Neural progenitor cell (in vitro differentiated cells): ENCODE results near the gene SIGLEC9. TPM values are rescaled to one million over a fixed set of nuclear protein-coding genes. Genes with fewer than 3 reads are reported as not detected.

ENCODE experiments used
- DNase-seq: peaks from one replicate; pipeline ENCODE4 v3.0.0-alpha.2; 2016; ENCODE audit warnings: low spot score
- H2AFZ ChIP-seq: fragments of 200-600 bp; sonication (generic); replicated peaks from 2 replicates; pipeline ENCODE4 v1.6.1; 2016; ENCODE audit warnings: antibody characterized with exemption
- H3F3A ChIP-seq: fragments of 200-600 bp; sonication (generic); 2 replicates; pipeline ENCODE4 v1.6.1; 2016; ENCODE audit warnings: antibody characterized with exemption, low read depth
- H3K27ac ChIP-seq: fragments of 200-600 bp; sonication (generic); 2 replicates; pipeline ENCODE4 v1.5.1; 2016; ENCODE audit warnings: mild to moderate bottlenecking
- H3K27me3 ChIP-seq: fragments of 200-600 bp; sonication (generic); 2 replicates; pipeline ENCODE4 v1.6.1; 2016; ENCODE audit warnings: mild to moderate bottlenecking, moderate library complexity
- H3K36me3 ChIP-seq: fragments of 200-600 bp; sonication (generic); 2 replicates; pipeline ENCODE4 v1.5.1; 2016
- H3K4me1 ChIP-seq: fragments of 200-600 bp; sonication (generic); 2 replicates; pipeline ENCODE4 v1.6.1; 2016; ENCODE audit warnings: mixed run types
- H3K4me2 ChIP-seq: fragments of 200-600 bp; sonication (generic); 2 replicates; pipeline ENCODE4 v1.6.1; 2016
- H3K4me3 ChIP-seq: fragments of 200-600 bp; sonication (generic); 2 replicates; pipeline ENCODE4 v1.5.1; 2016
- H3K79me2 ChIP-seq: fragments of 200-600 bp; sonication (generic); 2 replicates; pipeline ENCODE4 v1.6.1; 2016; ENCODE audit warnings: low read depth
- H3K9ac ChIP-seq: fragments of 200-600 bp; sonication (generic); 2 replicates; pipeline ENCODE4 v1.6.1; 2016
- H3K9me3 ChIP-seq: fragments of 200-600 bp; sonication (generic); 2 replicates; pipeline ENCODE4 v1.5.1; 2016; ENCODE audit warnings: low read depth
- H4K20me1 ChIP-seq: fragments of 200-600 bp; sonication (generic); 2 replicates; pipeline ENCODE4 v1.6.1; 2016; ENCODE audit warnings: low read depth
- H3K27ac Mint-ChIP-seq: 3 replicates; pipeline ENCODE4 v1.8.0; 2021; ENCODE audit warnings: mixed read lengths
- H3K27me3 Mint-ChIP-seq: 2 replicates; pipeline ENCODE4 v1.8.0; 2022; ENCODE audit warnings: low read depth, mild to moderate bottlenecking, inconsistent platforms, moderate library complexity, mixed read lengths; ENCODE audit not compliant: insufficient read depth
- H3K36me3 Mint-ChIP-seq: 3 replicates; pipeline ENCODE4 v1.8.0; 2021; ENCODE audit warnings: mixed read lengths
- H3K4me1 Mint-ChIP-seq: 3 replicates; pipeline ENCODE4 v1.8.0; 2021; ENCODE audit warnings: mixed read lengths
- H3K4me3 Mint-ChIP-seq: 3 replicates; pipeline ENCODE4 v1.8.0; 2021; ENCODE audit warnings: mild to moderate bottlenecking, moderate library complexity, mixed read lengths
- H3K9me3 Mint-ChIP-seq: 3 replicates; pipeline ENCODE4 v1.8.0; 2020; ENCODE audit warnings: mixed read lengths
- CTCF ChIP-seq: fragments of 200-600 bp; sonication (generic); IDR thresholded peaks from 2 replicates; pipeline ENCODE4 v1.5.1; 2017; ENCODE audit warnings: antibody characterized with exemption, mild to moderate bottlenecking
- EZH2 ChIP-seq: fragments of 200-600 bp; sonication (generic); IDR thresholded peaks from 2 replicates; pipeline ENCODE4 v1.6.1; 2017; ENCODE audit warnings: antibody characterized with exemption, mild to moderate bottlenecking, moderate library complexity
- EZH2phosphoT487 ChIP-seq: fragments of 200-600 bp; sonication (generic); IDR thresholded peaks from 2 replicates; pipeline ENCODE4 v1.6.1; 2017; ENCODE audit warnings: antibody characterized with exemption
- total RNA-seq: library from RNA; depleted of rRNA; stranded (reverse); fragments of >200 nt; gene quantifications from 2 replicates; pipeline ENCODE4 v1.2.3, GENCODE V29; 2015; ENCODE audit warnings: low replicate concordance

The SIGLEC9 gene
- total RNA-seq, 1 donor from 2014 or later, result not detected

DNA sequence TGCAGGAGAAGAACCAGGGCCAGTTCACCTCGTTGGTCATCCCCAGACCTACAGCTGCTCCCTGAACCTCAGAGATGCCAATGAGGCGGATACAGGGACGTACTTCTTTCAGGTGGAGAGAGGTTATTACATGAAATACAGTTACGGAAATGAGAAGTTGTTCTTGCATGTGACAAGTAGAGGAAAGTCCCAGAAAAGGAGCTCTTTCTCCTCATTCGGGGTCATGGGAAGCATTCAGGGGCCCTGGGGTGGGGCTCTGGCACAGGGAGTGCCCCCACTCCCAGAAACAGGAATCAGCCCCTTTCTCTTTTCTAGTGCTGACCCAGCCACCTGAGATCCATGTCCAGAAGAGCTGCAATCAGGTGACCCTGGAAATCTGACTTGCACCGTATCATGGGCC lies 4.5 kb upstream of the SIGLEC9 start:
- Histone ChIP-seq H3K4me2 (no peak overlapping the region), H3K9ac (no peak overlapping the region), H2AFZ (no peak overlapping the region), H3F3A (no peaks in the 10 kb centered on the region), H3K4me1 (no peaks in the 10 kb centered on the region), H3K4me3 (no peak overlapping the region), H4K20me1 (no peaks in the 10 kb centered on the region), H3K27me3 (peaks cover 18% of the 10 kb centered on the region), H3K9me3 (no peaks in the 10 kb centered on the region), H3K79me2 (no peaks in the 10 kb centered on the region), H3K36me3 (no peaks in the 10 kb centered on the region), H3K27ac (no peak overlapping the region)
- Mint-ChIP-seq H3K27ac (no peak overlapping the region), H3K4me1 (no peaks in the 10 kb centered on the region), H3K36me3 (no peaks in the 10 kb centered on the region), H3K9me3 (no peaks in the 10 kb centered on the region), H3K4me3 (no peak overlapping the region), H3K27me3 (peaks cover 16% of the 10 kb centered on the region)
- no peak for DNase-seq
- TF ChIP-seq CTCF, result no peak

DNA sequence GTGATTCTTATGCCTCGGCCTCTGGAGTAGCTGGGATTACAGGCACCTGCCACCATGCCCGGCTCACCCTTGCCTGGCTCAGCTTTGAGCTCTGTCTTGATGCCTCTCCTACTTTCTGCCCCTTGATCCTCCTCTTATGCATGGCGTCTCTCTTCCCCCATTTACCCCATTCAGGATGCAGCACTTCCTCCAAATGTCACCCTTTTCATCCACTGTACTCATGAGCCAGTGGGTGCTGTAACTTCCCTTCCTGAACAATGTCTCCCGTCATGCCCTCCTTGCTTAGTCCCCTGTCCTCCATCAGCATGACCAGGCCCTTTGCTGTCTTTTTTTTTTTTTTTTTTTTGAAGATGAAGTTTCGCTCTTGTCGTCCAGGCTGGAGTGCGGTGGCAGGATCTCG lies 3.4 kb upstream of the SIGLEC9 start:
- peaks cover 13% of the 10 kb centered on the region for H3K27me3 ChIP-seq
- Mint-ChIP-seq H3K27ac (no peak overlapping the region), H3K9me3 (no peaks in the 10 kb centered on the region), H3K36me3 (no peaks in the 10 kb centered on the region), H3K4me1 (no peaks in the 10 kb centered on the region), H3K4me3 (no peak overlapping the region), H3K27me3 (peaks cover 11% of the 10 kb centered on the region)
- H4K20me1 ChIP-seq, result no peaks in the 10 kb centered on the region
- DNase-seq, result no peak
- H3K4me3 ChIP-seq, result no peak overlapping the region
- no peaks in the 10 kb centered on the region for H3K36me3 ChIP-seq
- no peaks in the 10 kb centered on the region for H3K79me2 ChIP-seq
- no peak overlapping the region for H3K27ac ChIP-seq
- no peaks in the 10 kb centered on the region for H3K9me3 ChIP-seq
- no peaks in the 10 kb centered on the region for H3K4me1 ChIP-seq
- H3F3A ChIP-seq, result no peaks in the 10 kb centered on the region
- H3K4me2 ChIP-seq, result no peak overlapping the region
- no peak overlapping the region for H2AFZ ChIP-seq
- no peak overlapping the region for H3K9ac ChIP-seq
- TF ChIP-seq EZH2, result no peak
- TF ChIP-seq CTCF, result no peak
- TF ChIP-seq EZH2phosphoT487, result no peak

DNA sequence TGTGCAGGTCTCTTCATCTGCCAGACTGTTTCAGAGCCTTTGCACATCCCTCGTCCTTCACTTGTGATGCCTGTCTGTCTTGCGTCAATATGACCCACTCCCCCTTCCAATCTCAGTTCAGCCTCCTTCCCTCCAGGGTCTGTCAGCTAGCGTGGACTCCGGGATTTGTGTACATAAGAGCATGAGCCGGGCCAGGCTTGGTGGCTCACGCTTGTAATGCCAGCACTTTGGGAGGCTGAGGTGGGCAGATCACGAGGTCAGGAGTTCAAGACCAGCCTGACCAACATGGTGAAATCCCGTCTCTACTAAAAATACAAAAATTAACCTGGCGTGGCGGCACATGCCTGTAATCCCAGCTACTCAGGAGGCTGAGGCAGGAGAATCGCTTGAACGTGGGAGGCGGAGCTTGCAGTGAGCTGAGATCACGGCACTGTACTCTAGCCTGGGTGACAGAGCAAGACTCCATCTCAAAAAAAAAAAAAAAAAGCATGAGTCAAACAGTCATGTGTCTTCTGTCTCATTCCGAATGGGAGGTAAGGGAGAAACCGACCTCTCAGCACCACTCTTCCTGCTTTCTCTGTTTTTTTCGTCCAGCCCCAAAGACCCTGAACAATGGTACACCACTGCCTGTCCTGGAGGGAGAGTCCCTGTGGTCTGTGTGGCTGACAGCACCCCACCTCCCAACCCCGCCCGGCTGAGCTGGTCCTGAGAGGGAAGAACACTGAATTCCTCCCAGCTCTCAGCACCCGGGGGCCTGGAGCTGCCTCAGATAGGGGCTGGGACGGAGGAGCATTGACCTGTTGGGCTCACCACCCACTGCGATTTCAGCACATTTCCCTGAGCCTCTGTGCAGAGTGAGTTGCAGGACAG lies 2.4 kb upstream of the SIGLEC9 start:
- Mint-ChIP-seq H3K9me3 (no peaks in the 10 kb centered on the region), H3K4me1 (no peaks in the 10 kb centered on the region), H3K27me3 (peaks cover 8% of the 10 kb centered on the region), H3K36me3 (no peaks in the 10 kb centered on the region), H3K4me3 (no peak overlapping the region), H3K27ac (peak overlapping the region; percentile 76)
- Histone ChIP-seq H3K4me2 (no peak overlapping the region), H3K27ac (no peak overlapping the region), H3K36me3 (no peaks in the 10 kb centered on the region), H3F3A (no peaks in the 10 kb centered on the region), H2AFZ (no peak overlapping the region), H3K9me3 (no peaks in the 10 kb centered on the region), H3K9ac (no peak overlapping the region), H3K4me1 (no peaks in the 10 kb centered on the region), H3K27me3 (peaks cover 2% of the 10 kb centered on the region), H4K20me1 (no peaks in the 10 kb centered on the region), H3K79me2 (no peaks in the 10 kb centered on the region), H3K4me3 (no peak overlapping the region)
- DNase-seq, result no peak
- TF ChIP-seq EZH2phosphoT487, result no peak

- H3K27me3 Mint-ChIP-seq, result peaks cover 8% of the 10 kb centered on the region
- Histone ChIP-seq H2AFZ (no peak overlapping the region), H3K36me3 (no peaks in the 10 kb centered on the region), H3K4me1 (no peaks in the 10 kb centered on the region), H3K4me2 (no peak overlapping the region), H4K20me1 (no peaks in the 10 kb centered on the region), H3K27me3 (no peaks in the 10 kb centered on the region), H3K9me3 (no peaks in the 10 kb centered on the region), H3K9ac (no peak overlapping the region), H3K27ac (no peak overlapping the region), H3K79me2 (no peaks in the 10 kb centered on the region), H3K4me3 (no peak overlapping the region), H3F3A (no peaks in the 10 kb centered on the region)
- no peak for DNase-seq
- no peaks in the 10 kb centered on the region for H3K36me3 Mint-ChIP-seq
- H3K27ac Mint-ChIP-seq, result no peak overlapping the region
- no peaks in the 10 kb centered on the region for H3K9me3 Mint-ChIP-seq
- no peak for TF ChIP-seq CTCF
- no peak for TF ChIP-seq EZH2phosphoT487
- no peak for TF ChIP-seq EZH2
- no peak overlapping the region for H3K4me3 Mint-ChIP-seq
- H3K4me1 Mint-ChIP-seq, result no peaks in the 10 kb centered on the region
Measured at GRCh38 chr19:51123381-51123800, 1.3 kb upstream of the SIGLEC9 start.
